Measurements from ENCODE around the gene PGRMC2.
"Not testable (repeated sequence)": the region's sequence is repeated elsewhere in the genome, so short reads cannot be mapped to it uniquely, and the experiment has no call there.

PGRMC2 gene

DNA sequence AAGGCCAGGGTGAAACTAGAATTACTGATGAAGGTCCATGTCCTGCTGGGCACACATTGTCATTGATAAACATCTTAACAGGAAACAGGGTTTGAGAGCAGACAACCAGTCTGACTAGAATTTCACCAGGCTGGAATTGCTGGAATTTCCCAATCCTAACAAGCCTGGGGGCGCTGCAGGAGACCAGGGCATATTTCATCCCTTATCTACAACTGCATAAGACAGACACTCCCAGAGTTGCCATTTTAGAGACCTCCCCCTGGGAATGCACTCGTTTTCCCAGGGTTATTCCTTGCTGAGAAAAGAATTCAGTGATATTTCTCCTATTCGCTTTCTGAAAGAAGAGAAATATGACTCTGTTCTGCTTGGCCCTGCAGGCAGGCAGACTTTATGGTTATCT lies 22.1 kb downstream of the PGRMC2 start:
- not testable (repeated sequence) for DNase-seq

DNA sequence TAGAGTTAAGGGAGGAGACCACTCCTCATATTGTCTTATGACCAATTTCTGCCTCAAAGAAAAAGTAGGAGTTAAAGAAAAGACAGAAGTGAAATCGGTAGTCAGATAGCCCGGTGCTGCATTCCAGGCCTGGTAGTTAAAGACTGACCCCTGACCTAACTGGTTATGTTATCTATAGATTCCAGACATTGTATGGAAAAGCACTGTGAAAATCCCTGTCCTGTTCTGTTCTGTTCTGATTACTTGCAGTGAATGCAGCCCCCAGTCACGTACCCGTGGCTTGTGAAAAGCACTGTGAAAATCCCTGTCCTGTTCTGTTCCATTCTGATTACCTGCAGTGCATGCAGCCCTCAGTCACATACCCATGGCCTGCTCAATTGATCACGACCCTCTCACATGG lies 27.7 kb downstream of the PGRMC2 start:
- DNase-seq: not testable (repeated sequence)

DNA sequence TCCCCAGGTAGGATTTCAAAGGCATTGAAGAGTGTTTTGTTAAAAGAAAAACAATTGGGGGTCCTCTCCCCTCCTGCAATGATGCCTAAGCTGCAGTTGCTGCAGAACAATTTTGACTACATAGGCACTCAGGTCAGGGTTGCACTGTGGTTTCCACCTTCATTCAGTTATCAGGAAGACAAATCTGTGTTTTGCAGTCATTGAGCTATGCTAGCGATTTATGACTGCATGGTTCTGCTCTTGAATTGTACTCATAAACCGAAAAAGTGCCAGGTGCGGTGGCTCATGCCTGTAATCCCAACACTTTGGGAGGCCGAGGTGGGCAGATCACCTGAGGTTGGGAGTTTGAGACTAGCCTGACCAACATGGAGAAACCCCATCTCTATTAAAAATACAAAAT lies 29.4 kb downstream of the PGRMC2 start:
- not testable (repeated sequence) for DNase-seq

DNA sequence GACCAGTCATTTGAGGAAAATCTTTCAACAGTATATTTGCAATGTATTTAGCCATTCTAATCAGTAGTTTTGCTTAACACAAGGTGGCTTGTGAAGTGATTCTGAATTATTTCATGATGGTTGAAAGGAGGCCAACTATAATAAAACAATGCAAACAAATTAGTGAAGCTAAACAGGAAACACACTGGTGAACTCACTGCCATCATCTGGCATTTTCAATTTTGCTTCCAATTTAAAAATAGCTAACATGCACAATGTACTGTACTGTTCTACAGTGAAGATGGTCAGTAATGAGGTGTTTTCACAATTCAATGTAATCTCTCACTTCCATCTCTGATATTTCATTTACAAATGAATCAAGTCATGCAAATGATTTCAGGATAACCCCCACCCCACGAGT lies 31.1 kb downstream of the PGRMC2 start:
- no peak for DNase-seq

DNA sequence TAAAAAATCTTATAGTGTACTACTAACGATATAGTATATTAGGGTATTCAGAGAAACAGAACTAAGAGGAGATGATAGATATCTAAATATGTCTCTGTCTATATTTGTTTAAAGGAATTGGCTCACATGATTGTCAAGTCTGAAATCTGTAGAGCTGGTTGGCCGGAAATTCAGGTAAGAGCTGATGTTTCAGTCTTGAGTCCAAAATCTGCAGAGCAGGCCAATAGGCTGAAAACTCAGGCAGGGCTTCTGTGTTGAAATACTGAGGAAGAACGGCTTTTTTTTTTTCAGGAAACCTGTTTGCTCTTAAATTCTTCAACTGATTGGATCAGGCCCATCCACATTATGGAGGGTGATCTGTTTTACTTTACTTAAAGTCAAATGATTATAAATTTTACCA lies 31.7 kb downstream of the PGRMC2 start:
- no peak for DNase-seq

DNA sequence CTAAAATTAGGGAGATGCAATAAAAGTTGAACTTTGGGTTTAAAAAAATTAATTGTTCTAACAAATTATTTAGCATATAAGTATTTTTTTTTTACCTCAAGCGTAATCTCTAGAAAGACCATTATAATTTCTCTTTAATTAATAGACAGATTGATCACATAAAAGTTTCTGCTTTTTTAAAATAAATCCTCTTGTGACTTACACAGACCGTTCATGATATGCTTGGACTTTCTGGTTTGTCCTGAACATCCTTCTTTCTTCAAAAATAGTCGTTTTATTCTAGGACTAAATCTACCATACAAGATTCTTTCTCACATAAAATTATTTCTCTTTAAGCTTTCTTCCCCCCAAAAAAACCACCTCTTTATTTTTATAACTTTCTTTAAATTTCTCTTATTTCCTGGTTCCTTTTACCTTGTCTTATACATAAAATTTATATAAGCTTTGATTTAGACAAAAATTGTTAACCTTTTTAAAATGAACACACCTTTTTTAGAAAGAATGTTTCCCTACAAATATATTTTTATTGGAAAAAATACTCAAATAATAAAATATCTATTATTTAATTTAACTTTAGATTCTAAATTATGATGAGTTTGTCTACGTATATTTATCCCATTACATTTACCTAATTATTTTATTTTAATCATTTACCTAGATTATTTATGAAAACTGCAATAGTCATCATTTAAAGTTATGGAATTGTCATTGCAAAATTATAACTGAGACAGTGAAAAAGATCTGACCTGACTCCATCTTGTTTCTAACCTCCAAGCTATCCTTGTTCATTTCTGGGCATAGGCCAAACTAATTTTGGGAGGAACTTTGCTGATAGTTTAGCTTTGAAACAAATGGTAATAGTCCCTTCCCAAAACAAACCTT lies 37.6 kb downstream of the PGRMC2 start:
- no peak for DNase-seq

DNA sequence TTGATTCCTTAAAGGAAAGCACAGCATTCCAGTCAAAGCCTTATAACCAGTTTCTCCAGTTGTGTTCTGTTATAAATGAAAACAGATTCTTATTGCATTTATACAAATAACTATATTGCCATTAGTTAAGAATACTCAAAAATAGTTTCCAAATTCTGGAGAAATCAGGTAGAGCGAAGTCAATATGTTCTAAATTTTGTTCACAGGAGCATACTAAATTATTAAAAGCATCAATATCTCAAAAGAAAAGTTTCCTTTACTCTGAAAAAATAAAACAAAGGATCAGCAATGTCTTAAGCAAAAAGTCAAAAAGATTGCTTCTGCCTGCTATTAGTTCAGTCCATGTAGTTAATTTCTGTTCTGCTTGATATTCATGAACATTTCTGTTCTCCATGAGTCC lies 39.7 kb downstream of the PGRMC2 start:
- DNase-seq: no peak

DNA sequence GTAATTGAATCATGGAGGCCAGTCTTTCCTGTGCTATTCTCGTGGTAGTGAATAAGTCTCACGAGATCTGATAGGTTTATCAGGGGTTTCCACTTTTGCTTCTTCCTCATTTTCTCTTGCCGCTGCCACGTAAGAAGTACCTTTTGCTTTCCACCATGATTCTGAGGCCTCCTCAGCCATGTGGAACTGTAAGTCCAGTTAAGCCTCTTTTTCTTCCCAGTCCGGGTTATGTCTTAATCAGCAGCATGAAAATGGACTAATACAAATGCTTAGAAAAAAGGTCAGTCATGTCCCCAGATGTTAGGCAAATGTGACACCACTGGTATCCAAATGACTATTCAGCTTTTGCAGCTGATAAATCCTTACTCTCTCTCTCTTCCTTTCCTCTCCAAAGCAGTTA lies 42.2 kb downstream of the PGRMC2 start:
- DNase-seq: not testable (repeated sequence)

DNA sequence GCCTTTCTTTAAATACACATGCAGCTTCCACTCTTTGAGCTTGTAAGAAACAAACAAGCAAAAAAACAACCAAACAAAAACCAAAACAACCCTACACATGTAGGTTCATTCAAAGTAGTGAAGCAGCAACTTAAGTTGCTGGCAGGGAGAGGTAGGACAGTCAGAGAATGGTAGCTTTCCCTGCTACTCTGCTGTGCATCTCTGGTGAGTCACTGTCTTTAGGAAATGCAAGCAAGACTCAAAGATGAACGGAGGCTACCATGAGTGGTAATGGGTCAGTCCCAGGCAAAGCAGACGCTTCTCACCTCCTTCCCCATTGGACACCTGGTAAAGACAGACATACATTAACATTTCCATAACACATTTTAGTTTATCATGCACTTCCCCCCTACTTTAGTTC lies 43.2 kb downstream of the PGRMC2 start:
- DNase-seq: no peak

DNA sequence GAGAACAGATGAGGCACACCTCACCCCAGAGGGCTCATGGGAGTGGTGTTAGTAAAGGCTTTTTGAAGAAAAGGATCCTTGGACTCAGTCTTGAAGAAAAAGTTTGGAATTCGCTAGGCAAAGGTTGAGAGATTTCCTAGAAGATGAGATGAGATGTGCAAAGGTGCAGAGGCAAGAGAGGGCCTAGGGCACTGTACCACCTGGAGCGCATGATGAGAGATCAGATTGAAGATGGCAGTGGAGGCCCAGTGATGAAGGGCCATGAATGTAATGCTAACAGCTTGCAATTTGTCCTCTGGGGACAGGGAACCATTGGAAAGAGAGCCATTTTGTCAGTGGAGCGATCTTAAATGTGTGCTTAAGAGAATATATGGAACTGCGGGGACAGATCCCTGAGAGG lies 45.0 kb downstream of the PGRMC2 start:
- no peak for DNase-seq

DNA sequence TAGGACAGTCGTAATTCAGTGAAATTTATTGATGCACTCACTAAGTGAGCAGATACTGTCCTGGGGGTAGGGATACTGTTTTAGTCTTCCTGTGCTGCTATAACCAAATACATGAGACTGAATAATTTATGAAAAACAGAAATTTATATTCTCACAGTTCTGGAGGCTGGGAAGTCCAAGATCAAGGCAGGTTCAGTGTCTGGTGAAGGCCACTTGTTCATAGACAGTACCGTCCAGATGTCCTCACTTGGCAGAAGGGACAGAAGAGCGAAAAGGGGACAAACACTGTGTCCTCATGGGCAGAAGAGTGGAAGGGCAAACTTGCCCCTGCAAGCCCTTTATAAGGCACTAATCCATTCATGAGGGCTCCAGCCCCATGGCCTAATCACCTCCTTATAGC lies 45.6 kb downstream of the PGRMC2 start:
- no peak for DNase-seq

DNA sequence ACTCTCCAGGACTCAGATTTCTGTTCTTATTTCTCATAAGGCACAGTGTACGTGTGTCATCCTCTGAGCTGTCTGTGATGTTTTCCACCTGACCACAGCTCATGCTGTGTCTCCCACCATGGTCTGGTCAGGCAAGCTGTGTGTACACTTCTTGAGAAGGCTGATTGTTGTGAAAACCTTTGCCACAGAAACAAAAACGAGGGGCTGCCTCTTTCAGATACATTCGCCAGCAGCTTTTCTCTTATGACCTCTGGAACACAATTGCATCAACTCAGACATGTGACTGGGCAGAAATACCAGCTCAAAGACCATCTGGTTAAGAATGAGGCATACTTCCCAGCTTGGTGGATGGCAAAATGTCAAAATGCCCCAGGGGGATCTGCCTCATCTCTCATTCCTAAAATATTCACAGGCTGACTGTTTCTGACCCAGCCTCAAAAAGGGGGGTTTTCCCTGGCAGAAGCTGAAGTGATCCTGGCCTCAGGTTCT lies 46.1 kb downstream of the PGRMC2 start:
- no peak for DNase-seq

DNA sequence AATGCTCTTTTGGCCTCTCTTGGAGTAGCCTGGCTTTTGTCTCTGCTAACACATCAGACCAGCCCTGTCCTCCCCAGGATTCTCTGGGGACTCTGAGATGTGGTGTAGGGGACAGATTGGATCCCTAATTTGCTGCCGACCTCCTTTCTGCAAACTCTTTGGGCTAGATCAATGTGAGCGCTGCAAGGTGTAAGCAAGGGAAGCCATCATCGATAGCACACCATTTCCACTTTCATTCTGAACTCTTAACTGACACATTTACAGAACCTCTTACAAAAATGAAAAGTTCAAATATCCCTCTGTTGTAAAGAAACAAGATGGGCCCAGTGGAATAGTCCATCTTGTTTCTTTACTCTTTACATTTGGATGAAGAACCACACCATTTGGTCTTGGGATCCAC lies 46.6 kb downstream of the PGRMC2 start:
- no peak for DNase-seq

DNA sequence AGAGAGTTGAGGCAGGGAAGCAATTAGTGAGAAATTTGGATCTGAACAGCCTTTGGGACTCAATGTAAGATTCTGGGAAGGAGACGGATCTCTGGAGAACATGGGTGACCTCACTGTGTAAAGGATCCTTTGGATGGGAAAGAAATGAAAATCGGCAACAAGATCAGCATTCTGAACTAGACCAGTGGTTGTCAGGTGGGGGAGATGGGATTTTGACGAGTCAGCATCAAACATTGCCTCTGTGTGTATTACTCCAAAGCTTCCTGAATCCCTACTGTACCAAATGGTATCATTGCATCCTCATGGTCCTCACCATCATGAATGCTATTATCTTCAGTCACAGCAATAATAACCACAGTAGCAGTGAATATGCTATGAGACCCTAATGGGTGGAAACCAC lies 52.8 kb downstream of the PGRMC2 start:
- DNase-seq: no peak

DNA sequence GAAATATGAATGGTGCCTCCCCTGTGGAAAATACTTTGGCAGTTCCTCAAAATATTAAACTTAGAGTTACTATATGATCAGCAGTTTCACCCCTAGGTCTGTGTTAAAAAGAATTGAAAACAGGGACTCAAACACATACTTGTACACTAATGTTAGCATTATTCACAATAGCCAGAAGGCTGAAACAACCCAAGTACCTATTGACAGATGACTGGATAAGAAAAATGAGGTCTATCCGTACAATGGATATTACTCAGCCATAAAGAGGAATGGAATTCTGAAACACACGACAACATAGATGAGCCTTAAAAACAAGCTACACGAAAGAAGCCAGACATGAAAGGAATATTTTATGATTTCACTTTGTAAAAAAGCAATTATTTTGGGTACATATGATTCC lies 54.9 kb downstream of the PGRMC2 start:
- DNase-seq: no peak

DNA sequence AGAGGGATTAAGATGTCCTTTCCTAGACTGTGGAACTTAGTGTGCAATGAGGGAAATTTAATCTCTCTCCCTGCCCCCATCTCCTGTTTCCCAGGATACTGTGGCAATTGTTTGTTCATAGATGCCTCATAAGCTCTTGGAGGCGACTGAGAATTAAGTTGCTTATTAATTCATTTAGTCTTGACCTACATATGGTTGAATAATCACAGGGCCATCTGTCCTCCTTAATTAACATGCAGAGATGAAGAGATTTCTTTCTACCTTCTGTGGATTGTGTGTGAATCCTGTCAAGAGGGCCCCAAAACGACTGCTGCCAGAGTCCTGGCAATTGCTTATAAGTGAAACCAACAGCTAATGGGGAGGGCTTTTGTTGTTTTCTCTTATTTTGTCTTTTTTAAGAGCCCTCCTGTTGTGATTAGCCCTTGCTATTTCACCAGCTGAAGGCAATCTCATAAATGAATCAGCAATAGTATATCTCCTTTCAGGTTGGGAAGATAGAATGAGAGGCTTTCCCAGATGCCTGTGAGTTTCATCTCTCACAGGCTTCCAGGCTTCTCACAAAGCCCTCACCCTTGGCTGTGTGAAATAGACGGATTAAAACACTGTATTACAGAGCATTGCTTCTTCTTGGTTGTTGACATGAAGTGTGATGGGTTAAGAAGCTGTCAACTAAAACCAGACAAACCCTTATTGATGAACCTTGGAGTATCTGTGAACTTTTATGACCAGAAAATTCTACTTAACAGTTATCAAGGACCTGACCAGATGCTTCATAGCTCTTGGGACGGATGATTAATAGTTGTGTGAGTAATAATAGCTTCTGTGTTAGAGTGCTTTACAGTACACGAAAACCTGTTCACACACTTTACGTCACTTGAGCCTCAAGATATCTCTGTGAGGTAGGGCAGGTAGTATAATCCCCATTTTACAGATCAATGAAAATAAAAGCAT lies 58.5 kb downstream of the PGRMC2 start:
- DNase-seq: no peak

DNA sequence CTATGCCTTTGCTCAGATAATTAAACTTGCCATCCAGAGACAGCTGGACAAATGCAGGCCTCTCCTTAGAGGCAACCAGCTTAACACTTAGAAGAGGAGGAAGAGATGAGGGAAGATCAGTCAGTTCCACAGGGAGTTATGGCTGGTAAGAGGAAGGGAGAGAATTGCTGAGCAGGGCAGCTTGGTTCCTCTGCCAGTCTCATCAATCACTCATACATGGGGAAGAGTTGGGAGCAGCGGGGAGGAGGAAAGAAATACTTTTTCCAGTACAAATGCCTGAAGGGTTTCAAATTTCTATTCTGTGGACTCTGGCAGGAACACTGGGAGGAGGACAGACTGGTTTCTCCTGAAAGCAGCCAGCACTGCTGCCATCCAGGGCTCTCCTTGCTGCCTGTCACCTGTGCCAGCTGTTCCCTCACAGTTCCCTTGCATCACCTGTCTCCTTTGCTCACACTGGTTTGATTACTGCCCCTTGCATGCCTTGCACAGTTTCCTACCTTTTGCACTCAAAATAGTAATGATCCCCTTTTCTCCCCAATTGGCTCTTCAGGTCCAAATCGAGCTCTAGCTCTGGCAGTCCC lies 59.5 kb downstream of the PGRMC2 start:
- no peak for DNase-seq

DNA sequence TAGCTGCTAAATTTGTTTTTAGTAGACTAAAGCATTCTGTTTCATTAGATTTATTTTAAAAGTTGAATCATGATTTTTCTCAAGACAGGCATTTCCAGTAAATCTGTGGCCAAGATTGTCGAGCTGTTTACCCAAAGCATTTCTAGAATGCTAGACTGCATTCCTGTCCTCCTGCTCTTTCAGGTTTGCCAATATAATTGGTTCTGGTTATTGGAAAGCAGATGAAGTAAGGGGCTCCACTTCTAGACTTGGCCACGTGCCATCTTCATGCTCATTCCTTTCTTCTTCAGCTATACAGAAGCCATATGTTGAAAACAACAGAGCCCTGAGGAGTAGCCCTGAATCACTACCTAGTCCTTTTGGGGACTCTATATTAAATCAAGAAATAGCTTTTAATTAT lies 62.5 kb downstream of the PGRMC2 start:
- no peak for DNase-seq

DNA sequence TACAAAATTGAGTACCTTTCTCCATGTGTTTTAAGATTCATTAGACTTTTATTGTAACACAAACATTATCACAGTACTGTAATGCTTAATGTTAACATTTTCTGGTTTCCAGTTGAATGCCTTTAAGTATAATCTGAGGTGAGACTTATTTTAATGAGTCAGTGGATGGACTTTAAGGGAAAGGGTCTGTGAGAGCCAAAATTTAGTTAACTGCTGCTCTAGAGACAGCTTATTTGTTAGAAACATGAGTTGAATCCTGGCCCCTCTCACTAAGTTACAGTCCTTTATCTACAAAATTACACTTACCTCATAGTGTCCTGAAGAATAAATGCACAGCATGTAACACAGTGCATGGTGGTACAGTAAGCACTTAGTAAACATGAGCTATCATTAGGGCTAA lies 66.0 kb downstream of the PGRMC2 start:
- DNase-seq: no peak

DNA sequence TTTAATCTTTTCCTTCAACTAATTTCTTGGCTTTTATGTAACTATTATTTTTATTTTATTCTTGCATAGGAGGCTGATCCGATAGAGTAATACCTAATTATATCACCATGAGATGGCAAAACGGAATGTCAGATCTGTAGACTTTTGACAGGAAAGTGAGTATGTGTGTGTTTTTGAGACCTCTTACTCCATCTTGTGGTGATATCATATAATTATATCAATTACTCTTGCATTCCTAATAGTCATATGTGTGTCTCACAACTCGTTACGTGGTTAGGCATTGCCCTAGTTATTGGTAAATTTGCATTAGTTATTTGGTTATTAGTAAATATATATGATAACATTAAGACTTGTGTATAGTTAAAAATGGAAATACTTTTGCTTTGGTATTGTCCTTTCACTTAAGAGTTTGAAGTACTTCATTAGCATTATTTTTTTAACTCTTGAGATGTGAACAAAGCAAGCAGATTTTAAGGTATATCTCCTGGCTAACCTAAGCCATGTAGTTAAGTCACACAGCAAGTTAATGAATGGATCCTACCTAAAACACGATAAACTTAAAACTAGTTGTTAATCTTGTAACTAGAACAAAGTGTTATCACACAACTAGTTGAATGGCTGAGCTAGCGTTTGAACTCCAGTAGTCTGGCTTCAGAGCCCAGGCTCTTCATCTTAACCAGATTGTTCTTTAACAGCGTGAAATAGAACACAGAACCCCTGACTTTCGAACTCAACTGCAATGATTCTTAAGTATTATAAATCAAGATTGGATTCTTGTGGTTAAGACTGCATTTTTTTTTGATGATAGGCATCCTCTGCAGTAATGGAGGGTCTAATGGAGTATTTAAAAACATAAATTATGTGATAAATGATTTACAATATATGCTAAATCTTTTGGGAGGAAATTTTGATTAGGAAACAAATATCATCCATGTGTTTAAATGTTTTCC lies 67.1 kb downstream of the PGRMC2 start:
- DNase-seq: no peak
